Measurements from ENCODE around the gene OSBPL8.
"Not testable (repeated sequence)": the region's sequence is repeated elsewhere in the genome, so short reads cannot be mapped to it uniquely, and the experiment has no call there.

The OSBPL8 gene

DNA sequence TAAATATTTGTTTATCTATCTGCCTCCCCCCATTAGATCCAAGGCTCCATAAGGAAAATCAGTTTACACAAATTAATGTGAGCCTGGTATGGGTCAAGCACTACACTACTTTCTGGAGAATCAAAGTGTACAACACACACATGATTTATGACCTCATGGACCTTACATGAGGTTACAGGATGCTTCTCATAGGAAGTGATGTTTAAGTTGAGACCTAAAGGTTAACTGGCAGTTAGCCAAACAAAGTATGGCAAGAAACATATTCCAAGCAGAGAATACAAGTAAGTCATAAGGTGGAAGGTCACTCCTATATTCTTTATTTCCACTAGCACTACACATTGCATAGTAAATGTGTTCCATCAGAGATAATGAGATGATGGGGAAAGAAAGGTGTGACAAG, 39.2 kb downstream of the OSBPL8 start:
- DNase-seq: no peak

DNA sequence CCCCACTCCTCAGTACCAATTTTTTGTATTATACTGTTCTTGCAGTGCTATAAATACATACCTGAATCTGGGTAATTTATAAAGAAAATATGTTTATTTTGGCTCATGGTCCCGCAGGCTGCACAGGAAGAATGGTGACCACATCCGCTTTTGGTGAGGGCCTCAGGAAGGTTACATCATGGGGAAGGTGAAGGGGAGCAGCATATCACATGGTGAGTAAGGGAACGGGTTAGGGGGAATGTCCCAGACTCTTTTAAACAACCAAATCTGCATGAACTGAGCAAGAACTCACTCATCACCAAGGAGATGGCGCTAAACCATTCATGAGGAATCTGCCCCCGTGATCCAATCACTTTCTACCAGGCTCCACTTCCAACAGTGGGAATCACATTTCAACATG, 40.0 kb downstream of the OSBPL8 start:
- DNase-seq: peak in 1 of 5 experiments; percentile 10

DNA sequence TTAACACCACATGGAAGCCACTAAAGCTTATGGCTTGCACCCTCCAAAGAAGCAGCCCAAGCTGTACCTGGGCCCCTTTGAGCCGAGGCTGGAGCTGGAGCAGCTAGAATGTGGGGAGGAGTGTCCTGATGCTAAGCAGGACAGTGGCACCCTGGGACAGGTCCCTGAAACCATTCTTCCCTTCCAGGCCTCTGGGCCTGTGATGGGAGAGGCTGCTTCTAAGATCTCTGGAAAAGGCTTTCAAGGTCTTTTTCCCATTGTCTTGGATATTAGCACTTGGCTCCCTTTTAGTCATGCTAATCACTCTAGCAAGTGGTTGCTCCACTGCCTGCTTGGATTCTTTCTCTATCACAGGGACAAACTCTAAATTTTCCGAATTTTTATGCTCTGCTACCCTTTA, 40.9 kb downstream of the OSBPL8 start:
- DNase-seq: no peak

DNA sequence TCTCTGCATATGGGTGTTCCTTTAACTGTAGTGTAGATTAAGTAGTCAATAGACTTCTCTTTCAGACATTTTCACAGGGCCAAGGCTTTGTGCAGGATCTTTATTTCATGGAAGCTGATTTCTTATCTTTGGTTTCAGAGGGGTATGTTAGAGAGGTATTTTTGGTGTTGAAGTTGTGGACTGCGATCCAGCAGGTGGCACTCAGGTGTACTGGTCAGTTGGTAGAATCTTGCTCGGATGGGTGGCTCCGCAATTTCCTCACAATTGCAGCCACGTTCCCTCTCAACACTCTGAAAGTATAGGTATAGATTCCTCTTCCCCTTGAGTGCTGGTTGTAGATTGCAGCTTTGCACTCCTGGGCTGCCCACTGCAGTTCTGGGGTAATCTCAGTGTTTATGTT, 44.3 kb downstream of the OSBPL8 start:
- no peak for DNase-seq

DNA sequence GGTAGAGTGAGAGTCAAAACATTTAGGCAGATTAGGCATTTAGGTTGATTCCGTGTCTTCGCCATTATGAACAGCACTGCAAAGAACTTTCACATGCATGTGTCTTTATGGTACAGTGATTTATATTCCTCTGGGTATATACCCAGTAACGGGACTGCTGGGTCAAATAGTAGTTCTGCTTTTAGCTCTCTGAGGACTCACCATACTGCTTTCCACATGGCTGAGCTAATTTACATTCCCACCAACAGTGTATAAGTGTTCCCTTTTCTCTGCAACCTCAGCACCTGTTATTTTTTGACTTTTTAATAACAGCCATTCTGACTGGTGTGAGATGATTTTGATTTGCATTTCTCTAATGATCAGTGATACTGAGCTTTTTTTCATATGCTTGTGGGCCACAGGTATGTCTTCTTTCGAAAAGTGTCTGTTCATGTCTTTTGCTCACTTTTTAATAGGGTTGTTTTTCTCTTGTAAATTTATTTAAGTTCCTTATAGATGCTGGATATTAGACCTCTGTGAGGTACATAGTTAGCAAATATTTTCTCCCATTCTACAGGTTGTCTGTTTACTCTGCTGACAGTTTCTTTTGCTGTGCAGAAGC, 48.4 kb downstream of the OSBPL8 start:
- DNase-seq: not testable (repeated sequence)

DNA sequence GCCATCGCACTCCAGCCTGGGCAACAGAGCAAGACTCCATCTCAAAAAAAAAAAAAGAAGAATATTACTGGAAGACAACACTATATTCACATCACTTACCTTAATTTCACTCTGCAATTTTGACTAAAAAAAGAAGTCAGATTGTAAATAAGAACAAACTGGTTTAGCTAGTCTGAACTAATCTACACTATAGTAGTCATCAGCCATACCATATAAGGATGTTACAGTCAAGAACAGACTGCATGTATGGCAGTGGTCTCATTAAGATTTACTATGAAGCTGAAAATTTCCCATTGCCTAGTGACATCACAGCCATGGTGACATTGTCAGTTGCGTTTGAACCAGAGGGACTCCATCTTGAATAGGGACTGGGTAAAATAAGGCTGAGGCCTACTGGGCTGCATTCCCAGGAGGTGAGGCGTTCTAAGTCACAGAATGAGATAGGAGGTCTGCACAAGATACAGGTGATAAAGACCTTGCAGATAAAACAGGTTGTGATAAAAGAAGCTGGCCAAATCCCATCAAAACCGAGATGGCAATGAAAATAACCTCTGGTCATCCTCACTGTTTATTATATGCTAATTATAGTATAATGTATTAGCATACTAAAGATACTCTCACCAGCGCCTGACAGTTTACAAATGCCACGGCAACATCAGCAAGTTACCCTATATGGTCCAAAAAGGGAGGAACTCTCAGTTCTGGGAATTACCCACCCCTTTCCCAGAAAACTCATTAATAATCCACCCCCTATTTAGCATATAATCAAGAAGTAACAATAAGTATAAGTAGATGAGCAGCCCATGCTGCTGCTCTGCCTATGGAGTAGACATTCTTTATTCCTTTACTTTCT, 51.2 kb downstream of the OSBPL8 start:
- no peak for DNase-seq

DNA sequence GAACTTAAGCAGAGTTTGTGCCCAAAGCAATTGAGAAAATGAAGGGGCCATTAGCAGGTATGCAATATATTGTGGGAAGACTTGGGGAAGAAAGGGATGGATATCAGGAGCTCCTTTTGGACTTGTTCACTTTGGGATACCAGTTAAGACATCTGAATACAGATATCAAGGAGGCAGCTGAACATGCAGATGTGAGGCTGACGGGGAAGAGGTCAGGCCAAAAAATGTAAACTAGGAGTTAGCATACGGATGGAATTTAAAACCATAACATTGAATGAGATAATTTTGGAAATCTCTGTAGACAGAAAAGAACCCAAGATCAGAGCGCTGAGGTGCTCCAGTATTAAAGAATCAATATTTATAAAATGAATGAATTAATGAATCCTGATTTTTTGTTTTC, 53.4 kb downstream of the OSBPL8 start:
- no peak for DNase-seq

DNA sequence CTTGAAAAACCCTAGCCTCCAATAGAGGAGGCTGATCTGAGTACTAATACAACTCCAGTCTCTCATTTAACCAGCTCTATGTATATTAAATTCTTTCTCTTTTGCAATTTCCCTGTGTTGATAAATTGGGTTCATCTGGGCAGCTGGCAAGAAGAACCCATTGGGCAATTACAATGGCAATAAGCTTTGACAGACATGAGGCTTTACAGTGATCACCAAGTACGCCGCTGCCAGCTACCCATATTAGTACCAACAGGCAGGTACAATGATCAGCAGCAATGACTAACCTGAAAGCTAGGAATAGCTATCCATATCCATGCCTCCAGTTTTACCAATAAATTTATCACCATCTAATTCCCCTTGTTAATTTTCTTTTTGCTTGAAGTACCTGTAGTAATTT, 54.5 kb downstream of the OSBPL8 start:
- no peak for DNase-seq

DNA sequence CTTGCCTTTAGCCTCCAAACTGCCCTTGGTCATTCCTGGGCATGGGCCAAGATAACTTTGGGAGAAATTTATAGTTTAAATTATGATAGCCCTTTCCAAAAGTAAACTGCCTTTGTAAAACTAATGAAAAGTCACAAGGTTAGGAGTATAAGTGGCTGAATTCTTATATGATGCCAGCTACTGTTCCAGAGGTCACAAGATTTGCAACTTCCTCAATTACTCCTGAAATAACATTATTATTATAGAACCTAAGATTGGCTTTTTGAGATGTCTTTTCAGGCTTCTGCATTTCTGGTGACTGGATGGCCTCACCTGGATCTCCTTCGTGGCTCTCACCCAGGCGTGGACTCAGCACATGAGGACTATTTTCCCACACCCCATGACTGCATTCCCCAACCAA, 55.0 kb downstream of the OSBPL8 start:
- DNase-seq: no peak

DNA sequence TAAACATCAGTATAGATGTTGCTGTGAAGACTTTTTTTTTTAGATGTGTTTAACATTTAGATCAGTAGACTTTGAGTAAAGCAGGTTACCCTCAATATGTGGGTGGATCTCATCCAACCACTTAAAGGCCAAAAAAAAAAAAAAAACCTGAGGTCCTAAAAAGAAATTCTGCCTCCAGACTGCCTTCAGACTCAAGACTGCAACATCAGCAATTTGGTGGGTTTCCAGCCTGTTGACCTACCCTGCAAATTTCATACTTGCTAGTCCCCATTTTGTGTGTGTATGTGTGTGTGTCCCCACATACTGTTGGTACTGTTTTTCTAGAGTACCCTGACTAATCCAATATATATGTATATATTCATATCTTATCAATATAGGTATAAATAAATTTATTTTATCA, 55.6 kb downstream of the OSBPL8 start:
- DNase-seq: no peak

DNA sequence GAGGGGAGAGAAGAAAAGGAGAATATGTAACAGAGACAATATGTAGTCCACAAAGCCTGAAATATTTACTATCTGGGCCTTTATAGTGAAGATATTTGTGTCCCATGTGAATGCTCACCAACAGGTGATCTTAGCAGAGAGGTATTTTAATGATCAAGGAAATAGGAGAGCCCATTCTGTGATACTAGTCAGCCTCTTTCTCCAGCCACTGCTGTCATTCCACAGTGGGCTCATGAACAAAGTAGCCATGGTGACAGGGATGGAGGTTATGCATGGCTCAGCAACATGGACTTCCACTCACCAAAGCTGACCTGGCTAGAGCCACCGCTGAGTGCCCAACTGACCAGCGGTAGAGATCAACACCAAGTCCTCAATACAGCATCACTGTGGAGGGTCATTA, 58.2 kb downstream of the OSBPL8 start:
- DNase-seq: no peak

DNA sequence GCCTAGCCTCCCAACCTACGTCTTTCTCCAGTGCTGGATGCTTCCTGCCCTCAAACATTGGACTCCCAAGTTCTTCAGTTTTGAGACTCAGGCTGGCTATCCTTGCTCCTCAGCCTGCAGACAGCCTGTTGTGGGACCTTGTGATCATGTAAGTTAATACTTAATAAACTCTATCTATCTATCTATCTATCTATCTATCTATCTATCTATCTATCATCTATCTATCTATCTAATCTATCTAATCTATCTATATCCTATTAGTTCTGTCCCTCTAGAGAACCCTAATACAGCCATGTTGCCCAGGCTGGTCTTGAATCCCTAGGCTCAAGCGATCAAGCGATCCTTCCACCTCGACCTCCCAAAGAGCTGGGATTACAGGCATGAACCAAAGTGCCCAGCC, 60.4 kb downstream of the OSBPL8 start:
- DNase-seq: not testable (repeated sequence)

DNA sequence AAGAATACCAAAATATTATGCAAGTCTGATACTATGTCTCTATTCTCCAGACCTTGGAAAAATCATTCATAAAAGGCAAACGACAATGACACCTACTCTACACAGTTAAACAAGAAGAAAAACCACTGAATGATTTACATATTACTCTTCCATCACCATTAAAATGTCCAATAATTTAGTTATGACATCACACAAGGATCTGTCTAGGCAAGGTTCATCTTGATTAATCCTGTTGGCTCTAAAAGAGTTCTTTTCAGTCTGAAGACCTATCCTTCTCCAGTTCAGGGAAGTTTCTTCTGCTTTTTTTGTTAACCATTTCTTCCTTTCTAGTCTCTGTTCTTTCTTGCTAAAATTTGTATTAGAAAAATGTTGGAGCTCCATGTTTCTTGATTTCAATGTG, 64.0 kb downstream of the OSBPL8 start:
- no peak for DNase-seq

DNA sequence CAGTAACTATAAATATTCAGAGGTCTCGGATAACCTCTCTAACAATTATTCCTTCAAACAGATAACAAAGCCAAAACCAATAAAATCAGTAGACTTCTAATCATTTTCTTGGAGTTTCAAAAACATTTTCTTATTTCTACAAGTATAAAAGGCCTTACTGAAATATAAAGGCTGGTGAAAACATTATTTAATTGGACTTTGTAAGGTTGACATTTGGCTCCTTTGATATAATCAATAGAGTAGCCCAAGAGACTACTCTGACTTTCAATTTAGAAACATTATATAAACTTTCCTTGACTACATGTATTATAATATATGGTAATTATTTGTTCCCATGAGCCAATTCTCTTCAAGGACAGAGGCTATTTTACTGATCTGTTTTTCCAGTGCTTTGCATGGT, 68.3 kb downstream of the OSBPL8 start:
- no peak for DNase-seq

DNA sequence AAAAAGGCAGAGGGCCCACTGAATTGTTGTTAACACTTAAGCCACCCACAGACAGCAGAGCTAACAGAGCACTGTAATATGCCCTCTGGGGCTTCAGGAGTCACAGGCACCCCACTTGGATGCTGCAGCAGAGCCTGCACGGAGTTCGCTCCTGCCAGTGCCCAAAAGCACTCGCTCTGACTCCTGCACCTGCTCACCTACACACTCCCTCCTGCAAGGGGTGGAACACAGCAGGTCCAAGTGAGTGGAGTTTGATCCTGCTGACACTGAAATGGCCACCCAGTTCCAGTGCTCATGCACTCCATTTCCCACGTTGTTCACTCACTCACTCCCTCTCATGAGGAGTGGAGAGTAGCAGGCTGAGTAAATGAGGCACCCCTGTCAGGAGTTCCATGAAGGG, 68.8 kb downstream of the OSBPL8 start:
- no peak for DNase-seq

DNA sequence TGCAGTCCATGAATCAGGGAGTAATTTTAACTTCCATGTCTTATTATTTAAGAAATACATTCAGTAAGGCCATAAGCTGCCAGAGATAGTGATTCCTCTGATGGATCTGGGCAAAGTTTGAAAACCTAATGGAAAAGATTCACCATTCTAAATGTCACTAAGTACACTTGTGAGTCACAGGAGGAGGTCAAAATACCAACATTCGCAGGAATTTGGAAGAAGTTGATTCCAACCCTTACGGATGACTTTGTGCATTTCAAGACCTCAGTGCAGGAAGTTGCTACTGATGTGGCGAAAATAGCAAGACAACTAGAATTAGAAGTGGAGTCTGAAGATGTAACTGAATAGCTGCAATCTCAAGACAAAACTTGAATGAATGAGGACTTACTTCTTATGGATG, 69.8 kb downstream of the OSBPL8 start:
- DNase-seq: no peak

DNA sequence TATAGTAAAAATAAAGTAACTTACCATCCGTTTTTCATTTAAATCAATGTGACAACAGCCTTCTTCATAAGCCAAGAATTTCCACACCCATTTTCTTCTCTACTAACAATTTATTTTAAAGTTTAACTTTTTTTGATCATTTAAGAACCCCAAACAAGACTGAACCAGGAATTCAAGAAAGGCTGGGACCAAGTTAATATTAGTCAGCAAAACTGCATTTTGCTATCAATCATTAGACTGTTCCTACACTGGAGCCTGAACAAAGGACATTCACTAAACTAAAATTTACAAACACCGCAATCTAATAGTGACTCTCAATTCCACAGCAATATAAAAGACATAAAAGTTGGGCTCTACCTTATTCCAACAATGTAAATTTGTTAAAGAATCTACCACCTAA, 73.6 kb downstream of the OSBPL8 start:
- DNase-seq: no peak

DNA sequence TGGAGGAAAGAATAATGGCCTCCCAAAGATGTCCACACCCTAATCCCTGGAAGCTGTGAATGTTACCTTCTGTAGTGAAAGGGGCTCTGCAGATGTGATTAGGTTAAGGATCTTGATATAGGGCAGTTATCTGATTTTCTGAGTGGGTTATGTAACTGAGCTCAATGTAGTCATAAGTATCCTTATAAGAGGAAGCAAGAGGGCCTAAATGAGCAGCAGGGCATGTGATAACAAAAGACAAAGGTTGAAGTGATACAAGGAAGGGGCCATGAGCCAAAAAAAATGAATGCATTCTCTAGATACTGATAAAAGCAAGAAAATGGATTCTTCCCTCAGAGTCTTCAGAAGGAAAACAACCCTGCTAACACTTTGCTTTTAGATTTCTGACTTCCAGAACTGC, 78.8 kb downstream of the OSBPL8 start:
- DNase-seq: no peak

DNA sequence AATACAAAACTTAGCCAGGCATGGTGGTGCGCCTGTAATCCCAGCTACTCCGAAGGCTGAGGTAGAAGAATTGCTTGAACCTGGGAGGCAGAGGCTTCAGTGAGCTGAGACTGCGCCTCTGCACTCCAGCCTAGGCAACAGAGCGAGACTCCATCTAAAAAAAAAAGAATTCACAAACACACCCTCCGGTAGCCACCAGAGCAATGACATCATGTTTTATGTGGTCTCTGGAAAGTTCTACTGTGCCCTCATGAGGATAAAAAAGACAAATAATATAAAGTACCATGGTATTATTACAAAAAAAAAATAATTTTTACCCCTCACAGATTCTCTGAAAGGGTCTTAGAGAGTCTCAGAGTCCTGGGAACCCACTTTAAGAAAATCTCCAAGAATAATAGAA, 81.5 kb downstream of the OSBPL8 start:
- DNase-seq: no peak

DNA sequence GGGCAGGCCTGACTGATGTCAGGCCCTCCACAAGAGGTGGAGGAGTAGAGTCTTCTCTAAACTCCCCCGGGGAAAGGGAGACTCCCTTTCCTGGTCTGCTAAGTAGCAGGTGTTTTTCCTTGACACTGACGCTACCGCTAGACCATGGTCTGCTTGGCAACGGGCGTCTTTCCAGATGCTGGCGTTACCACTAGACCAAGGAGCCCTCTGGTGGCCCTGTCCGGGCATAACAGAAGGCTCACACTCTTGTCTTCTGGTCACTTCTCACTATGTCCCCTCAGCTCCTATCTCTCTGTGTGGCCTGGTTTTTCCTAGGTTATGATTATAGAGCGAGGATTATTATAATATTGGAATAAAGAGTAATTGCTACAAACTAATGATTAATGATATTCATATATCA, 86.7 kb downstream of the OSBPL8 start:
- not testable (repeated sequence) for DNase-seq

DNA sequence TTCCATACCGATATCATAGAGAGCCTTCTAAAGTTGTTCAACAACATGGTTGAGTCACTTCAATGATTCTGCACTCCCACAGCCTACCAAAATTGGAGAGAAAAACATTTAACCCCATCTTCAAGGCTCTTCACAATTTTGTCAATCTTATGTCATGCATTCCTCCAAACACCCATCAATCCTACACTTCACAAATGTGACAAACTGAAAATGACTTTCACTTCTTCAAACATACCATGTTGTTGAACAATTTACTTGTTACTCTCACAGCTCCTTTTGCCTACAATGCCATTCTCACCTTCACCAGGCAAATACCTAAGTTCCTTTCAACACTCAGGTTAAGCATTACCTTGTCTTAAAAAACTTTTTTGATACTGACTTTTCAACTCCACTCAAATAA, 88.0 kb downstream of the OSBPL8 start:
- DNase-seq: no peak

DNA sequence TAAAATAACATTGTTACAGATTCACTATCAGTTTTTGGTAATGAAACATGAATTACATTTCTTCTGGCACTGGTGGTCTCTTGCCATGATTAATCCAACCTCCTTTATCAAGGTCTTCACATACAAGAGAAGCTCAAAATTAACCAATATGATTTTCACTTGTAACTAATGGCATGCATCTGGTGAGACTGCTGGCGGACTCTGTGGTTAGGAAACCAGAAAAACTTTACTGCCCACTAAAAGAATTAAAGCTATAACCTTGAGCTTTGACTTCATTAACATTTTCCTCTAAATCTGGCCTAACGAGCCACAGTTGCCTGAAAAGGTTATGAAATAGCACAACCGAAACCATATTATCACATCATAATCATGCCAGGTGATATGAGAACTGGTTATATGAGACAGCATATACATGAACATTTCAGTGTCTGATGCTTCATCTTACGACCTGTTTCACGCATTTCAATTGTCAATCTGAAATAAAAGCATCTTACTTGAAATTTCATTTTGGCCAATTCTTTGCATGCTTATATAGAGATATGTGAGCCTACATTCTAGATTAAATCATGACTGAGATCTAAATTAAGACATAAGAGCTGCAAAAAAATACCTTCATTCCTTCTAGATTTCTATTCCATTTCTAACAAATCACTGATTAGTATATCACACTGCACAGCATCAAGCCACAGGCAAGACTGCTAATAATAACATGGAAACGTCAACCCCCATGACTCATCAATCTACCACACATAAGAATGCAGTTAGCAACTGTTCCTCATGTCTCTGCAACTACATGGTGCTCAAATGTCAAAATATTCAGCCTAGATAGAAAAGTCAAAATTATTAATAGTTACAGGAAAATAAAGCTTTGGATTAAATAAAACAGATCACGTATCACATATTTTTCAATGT, 89.3 kb downstream of the OSBPL8 start:
- DNase-seq: peak in 1 of 5 experiments; percentile 69

DNA sequence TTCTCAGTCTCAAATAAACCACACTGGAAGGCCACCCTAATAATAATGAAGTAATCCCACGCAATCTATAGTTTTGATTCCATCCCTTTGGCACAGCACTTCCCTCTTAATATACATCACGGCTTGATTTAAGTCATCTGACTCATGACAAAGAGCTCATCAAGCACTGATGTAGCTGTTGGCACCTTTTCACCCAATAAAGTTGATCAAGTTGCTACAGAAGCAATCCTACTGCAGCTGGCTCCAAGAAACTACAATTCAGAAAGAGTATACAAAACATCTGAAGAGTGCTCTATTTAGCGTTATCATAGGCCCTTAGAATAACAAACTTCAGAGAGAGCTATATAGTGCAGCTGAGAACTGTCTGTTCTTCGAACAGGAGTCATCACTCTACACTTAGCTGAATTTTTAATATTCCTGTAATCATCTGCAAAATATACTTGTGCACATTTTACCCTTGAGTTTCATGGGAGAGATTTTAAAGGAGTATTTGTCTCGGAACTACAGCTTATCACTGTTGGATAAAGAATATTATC, 94.9 kb downstream of the OSBPL8 start:
- no peak for DNase-seq

Data from T-helper 2 cell (primary cell).